ENCODE results near the gene CEACAM16. TPM values are rescaled to one million over a fixed set of nuclear protein-coding genes. Genes with fewer than 3 reads are reported as not detected.

CEACAM16 gene
- total and polyA plus RNA-seq, 7 donors, result 0.03 to 0.08 TPM; not detected in 5

DNA sequence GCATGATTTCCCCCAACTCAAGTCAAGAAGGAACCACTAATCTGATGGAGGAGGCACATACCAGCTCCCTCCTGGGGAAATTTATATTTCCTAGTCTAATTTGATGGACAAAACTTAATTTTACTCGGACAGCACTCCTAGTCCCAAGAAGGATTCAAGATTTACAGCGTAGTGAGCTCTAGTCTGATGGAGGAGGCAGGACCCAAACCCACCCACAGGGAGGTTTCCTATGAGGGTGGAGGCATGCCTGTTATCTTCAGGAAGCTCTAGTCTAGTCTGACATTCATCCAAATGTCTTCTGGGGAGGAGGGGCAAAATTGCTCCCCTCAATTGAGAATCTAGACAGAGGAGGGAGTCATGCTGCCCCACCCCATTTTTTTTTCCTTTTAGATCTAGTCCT lies 39.2 kb downstream of the CEACAM16 start:
- intact Hi-C loops (cut with DNase I), result no loop called here

DNA sequence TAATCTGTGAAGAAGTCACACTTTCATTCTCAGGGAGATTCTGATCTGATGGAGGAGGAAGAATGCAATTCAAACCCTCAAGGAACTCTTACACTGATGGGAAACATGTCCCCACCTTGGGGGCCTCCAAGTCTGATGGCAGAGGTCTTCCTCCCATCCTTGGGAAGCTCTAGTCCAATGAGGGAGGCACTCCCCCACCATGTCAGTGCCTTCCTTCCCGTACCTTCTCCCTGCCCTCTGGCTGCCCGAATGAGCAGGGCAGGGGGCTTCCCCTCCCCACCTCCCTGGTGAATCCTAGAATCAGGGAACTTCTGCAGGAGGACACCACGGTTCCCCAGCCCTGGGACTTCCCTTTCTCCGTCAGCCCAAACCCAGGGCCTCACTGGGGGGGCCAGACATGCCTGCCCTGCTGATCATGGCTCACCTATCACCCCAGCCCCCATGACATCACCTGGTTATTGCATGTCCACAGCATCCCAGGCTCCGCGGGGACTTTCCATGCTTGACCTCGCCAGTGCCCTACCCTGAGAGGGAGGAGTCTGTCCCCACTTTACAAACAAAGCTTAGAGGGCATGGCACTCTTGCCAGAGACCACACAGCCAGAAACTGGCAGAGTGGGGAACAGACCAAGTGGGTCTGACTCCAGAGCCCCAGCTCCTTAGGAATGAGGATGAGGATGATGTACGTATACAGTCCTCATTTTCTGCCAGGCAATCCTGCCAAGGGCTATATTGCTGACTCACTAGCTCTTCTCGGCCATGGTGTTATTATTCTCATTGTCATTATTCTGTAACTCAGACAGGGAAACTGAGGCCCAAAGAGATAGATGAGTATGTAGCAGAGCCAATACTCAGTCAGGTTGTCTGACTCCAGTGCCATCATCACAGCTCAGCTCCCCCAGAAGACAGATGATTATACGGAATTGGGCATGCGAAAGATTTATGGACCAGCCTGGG lies 39.9 kb downstream of the CEACAM16 start:
- ATAC-seq (no peak), DNase-seq (no peak)
- intact Hi-C loops (cut with DNase I), result no loop called here
- Histone ChIP-seq H3K4me1 (peaks cover 33% of the 10 kb centered on the region), H3K27ac (no peak overlapping the region), H3K36me3 (ENCODE audit: insufficient read depth in 1 of 2, low read depth in 1 of 2) (no peaks in the 10 kb centered on the region), H3K9me3 (no peaks in the 10 kb centered on the region), H3K4me3 (no peak overlapping the region), H3K27me3 (ENCODE audit: insufficient read depth in 3 of 3, low read length in 2 of 3) (no peaks in the 10 kb centered on the region)
- TF ChIP-seq, protein P1, sequence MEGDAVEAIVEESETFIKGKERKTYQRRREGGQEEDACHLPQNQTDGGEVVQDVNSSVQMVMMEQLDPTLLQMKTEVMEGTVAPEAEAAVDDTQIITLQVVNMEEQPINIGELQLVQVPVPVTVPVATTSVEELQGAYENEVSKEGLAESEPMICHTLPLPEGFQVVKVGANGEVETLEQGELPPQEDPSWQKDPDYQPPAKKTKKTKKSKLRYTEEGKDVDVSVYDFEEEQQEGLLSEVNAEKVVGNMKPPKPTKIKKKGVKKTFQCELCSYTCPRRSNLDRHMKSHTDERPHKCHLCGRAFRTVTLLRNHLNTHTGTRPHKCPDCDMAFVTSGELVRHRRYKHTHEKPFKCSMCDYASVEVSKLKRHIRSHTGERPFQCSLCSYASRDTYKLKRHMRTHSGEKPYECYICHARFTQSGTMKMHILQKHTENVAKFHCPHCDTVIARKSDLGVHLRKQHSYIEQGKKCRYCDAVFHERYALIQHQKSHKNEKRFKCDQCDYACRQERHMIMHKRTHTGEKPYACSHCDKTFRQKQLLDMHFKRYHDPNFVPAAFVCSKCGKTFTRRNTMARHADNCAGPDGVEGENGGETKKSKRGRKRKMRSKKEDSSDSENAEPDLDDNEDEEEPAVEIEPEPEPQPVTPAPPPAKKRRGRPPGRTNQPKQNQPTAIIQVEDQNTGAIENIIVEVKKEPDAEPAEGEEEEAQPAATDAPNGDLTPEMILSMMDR (IDR thresholded peaks at IDR 0.05), result no peak
- 53 to 57% (median 55%) methylated on average over 11 of the region's 11 CpGs for WGBS, 3 donors

More for the DNA sequence above, 39.2 kb downstream of the CEACAM16 start:
- no peak for DNase-seq
- Histone ChIP-seq H3K36me3 (ENCODE audit: insufficient read depth in 1 of 2, low read depth in 1 of 2) (no peaks in the 10 kb centered on the region), H3K27me3 (ENCODE audit: insufficient read depth in 3 of 3, low read length in 2 of 3) (no peaks in the 10 kb centered on the region), H3K27ac (peak overlapping the region; percentile 9), H3K4me1 (peaks cover 26% of the 10 kb centered on the region), H3K9me3 (no peaks in the 10 kb centered on the region), H3K4me3 (no peak overlapping the region)
- TF ChIP-seq, protein P1 (IDR thresholded peaks at IDR 0.05), result no peak
- ATAC-seq, result no peak
- WGBS, 3 donors, result 79 to 84% (median 80%) methylated on average over 2 of the region's 2 CpGs

DNA sequence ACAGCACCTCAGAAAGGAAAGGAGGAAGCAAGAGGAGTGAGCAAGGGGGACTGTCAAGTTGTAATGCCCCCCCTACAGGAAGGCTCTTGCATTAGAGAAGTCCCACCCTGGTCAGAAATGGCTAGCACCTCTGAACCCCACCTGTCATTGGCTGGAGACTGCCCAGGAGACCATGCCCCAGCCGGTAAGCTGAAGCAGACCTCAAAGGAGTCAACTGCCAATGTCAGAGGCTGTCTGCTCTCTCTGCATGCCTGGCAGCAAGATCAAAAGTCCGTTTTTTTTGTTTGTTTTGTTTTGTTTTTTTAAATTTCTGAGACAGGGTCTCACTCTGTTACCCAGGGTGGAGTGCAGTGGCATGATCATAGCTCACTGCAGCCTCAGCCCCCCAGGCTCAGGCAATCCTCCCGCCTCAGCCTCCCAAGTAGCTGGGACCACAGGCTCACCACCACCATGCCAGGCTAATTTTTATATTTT lies 41.4 kb downstream of the CEACAM16 start:
- DNase-seq (no peak), ATAC-seq (no peak)
- Histone ChIP-seq H3K27ac (peak overlapping the region; percentile 81), H3K36me3 (ENCODE audit: insufficient read depth in 1 of 2, low read depth in 1 of 2) (no peaks in the 10 kb centered on the region), H3K4me1 (peaks cover 42% of the 10 kb centered on the region), H3K27me3 (ENCODE audit: insufficient read depth in 3 of 3, low read length in 2 of 3) (no peaks in the 10 kb centered on the region), H3K4me3 (no peak overlapping the region), H3K9me3 (no peaks in the 10 kb centered on the region)
- TF ChIP-seq, protein P1 (IDR thresholded peaks at IDR 0.05), result no peak
- intact Hi-C loops (cut with DNase I), result loop anchor here in 1 of 2 donors (10.0 kb wide), 1 partner anchor 1044 kb away; the partner anchor contains the start of gene DMPK
- 49 to 64% (median 54%) methylated on average over 3 of the region's 3 CpGs for WGBS, 3 donors

DNA sequence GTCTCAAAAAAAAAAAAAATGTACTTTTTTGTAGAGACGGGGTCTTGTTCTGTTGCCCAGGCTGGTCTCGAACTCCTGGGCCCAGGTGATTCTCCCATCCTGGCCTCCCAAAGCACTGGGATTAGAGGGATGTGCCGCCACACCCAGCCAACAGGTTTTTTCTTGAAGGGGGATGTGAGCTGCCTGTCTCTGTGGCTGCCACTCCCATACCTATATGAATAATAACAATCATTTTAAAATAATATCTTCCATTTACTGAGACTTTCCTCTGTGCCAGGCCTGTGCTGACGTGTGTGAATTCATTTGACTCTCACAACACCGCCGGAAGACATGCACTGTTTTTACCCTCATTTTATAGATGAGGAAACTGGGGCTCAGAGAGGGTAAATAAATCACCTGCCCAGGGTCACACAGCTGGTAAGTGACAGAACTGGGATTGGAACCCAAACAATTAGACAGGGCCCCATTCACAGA lies 42.3 kb downstream of the CEACAM16 start:
- peaks cover 42% of the 10 kb centered on the region for H3K4me1 ChIP-seq
- intact Hi-C loops (cut with DNase I), result loop anchor here in 1 of 2 donors (10.0 kb wide), 1 partner anchor 1044 kb away; the partner anchor contains the start of gene DMPK
- WGBS, 3 donors, result 43 to 69% (median 52%) methylated on average over 6 of the region's 6 CpGs
- no peaks in the 10 kb centered on the region for H3K9me3 ChIP-seq
- ATAC-seq (peak in 2 of 4 donors; percentile 3 to 6), DNase-seq (no peak)
- TF ChIP-seq, protein P1 (IDR thresholded peaks at IDR 0.05), result no peak
- peak overlapping the region; percentile 81 for H3K27ac ChIP-seq
- no peak overlapping the region for H3K4me3 ChIP-seq
- no peaks in the 10 kb centered on the region for H3K27me3 ChIP-seq (ENCODE audit: insufficient read depth in 3 of 3, low read length in 2 of 3)
- no peaks in the 10 kb centered on the region for H3K36me3 ChIP-seq (ENCODE audit: insufficient read depth in 1 of 2, low read depth in 1 of 2)

Measured in psoas muscle (tissue), 8 donors.